Measurements from ENCODE around the gene TMEM14A.

Gene TMEM14A

DNA sequence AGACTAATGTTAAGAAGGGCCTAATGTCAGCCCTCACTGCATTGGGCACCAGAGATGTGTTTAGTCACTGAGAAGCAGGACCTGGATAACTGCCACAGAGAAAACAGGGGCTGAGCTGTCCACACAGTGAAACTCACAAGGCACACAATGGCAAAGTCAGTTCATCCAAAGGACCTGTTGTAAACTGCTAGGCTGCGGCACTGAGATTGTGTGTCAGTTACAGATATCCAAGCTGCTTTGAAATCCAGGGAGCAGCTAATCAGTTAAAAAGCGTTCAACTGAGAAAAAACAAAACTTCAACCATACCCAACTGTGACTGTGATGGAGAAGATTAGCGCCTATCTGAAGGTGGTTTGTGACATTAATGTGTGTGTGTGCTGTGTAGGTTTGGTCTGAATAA, 27.8 kb upstream of the TMEM14A start:
- no peak for DNase-seq (ENCODE audit: low read depth)
- no peak for TF ChIP-seq CTCF (IDR thresholded peaks at IDR 0.05; ENCODE audit: insufficient read depth, low read depth, low read length, missing control alignments)
- no peak overlapping the region for H3K4me3 ChIP-seq (ENCODE audit: low read length)

- H3K4me3 ChIP-seq (ENCODE audit: low read length): no peak overlapping the region
- no peak for DNase-seq (ENCODE audit: low read depth)
- TF ChIP-seq CTCF (IDR thresholded peaks at IDR 0.05; ENCODE audit: insufficient read depth, low read depth, low read length, missing control alignments): no peak
These were observed 26.7 kb upstream of the TMEM14A start for GRCh38 chr6:52644253-52644652.

GRCh38 chr6:52645976-52646375, 24.9 kb upstream of the TMEM14A start:
- no peak for DNase-seq (ENCODE audit: low read depth)
- TF ChIP-seq CTCF (IDR thresholded peaks at IDR 0.05; ENCODE audit: insufficient read depth, low read depth, low read length, missing control alignments): no peak
- H3K4me3 ChIP-seq (ENCODE audit: low read length): no peak overlapping the region

DNA sequence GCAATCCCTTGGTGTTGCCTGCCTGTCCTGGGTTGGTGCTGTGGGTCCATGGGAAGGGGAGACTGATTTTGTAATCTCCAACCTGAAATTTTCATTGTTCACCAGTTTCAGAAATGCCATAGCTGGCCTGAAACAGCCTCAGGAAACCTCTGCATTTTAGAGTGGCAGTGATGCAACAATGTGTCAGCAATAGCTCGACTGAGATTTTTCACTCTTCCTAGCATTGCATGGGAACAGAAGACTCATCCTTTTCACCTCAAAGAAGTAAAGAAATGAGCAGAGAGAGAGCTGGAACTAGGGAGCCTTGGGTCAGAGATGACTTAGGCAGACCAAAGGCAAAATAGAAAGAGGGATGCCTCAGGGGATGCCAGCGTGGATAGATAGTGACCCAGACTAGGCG, 23.7 kb upstream of the TMEM14A start:
- no peak overlapping the region for H3K4me3 ChIP-seq (ENCODE audit: low read length)
- no peak for TF ChIP-seq CTCF (IDR thresholded peaks at IDR 0.05; ENCODE audit: insufficient read depth, low read depth, low read length, missing control alignments)
- DNase-seq (ENCODE audit: low read depth): peak; percentile 53

DNA sequence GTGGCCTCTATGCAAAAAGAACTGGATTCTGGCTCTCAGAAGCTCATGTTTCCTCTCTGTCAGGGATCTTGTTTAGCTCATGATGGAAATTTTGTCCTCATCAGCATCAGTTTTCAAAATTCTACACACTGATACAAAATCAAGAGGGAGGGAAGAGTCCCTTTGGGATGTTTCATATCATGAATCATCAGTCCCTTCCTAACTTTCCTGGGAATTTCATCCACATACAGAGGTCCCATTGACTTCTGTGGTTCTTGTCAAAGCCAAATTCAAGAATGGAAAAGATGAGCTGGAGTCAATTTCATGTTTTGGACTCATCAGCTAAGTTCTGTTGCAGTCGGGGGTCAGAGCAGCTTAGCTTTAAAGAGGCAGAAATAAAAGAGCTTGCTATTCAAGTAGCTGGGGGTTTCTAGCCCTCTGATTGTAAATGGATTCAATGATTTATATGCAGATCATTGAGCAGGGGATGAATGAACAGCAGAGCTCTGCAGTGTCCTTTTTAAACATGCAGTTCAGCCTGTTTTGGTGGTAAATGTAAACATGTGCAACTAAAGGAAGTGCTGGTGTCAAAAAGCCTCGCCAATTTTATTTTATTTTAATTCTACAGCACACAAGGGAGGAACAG, 21.3 kb upstream of the TMEM14A start:
- no peak overlapping the region for H3K4me3 ChIP-seq (ENCODE audit: low read length)
- DNase-seq (ENCODE audit: low read depth): no peak
- TF ChIP-seq CTCF (IDR thresholded peaks at IDR 0.05; ENCODE audit: insufficient read depth, low read depth, low read length, missing control alignments): no peak

DNA sequence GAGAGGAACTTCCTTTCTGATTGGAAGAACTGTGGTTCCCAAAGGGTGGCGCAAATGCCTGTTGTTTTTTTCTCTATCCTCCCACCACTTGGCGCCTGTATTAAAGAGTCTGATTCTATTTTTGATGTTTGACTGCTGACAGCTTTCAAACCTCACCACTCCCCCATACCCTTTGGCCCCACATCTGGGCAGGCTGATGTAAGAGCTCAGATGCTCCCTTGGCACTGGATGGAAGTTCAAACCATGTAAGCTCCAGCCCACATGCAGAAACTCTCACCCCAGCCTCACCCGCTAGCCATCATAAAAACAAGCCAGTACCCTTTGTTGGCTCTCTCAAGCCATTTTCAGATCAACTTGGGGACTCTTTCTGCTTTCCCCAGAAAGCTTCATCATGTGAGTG, 20.0 kb upstream of the TMEM14A start:
- no peak for TF ChIP-seq CTCF (IDR thresholded peaks at IDR 0.05; ENCODE audit: insufficient read depth, low read depth, low read length, missing control alignments)
- no peak overlapping the region for H3K4me3 ChIP-seq (ENCODE audit: low read length)
- DNase-seq (ENCODE audit: low read depth): no peak

DNA sequence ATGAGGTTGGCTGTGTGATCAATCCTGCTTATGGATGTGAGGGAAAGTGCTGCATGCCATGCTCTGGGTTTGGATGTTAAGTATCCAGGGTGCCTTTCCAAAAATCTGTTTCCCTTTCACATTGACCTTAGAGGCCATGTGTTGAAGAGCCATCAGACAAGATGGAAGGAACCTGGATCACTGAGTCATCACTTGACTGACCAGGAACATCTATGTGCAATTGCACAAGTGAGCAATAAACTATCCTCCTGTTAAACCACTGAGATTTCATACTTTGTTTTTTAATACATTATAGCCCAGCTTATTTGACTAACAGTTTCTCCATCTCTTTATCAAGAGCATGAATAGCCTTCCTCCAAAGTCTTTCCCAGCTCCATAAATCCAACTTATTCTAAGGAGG, 17.8 kb upstream of the TMEM14A start:
- no peak for TF ChIP-seq CTCF (IDR thresholded peaks at IDR 0.05; ENCODE audit: insufficient read depth, low read depth, low read length, missing control alignments)
- DNase-seq (ENCODE audit: low read depth): no peak
- H3K4me3 ChIP-seq (ENCODE audit: low read length): no peak overlapping the region
